GM19035 (cell line): ENCODE data around the gene TIMM8A.

Source experiments
- ATAC-seq: cut with Tn5 transposase; IDR thresholded peaks from one replicate; pipeline ENCODE4 v1.9.1; 2021; ENCODE audit not compliant: unreplicated experiment

The TIMM8A gene

GRCh38 chrX:101348452-101349192 is at the start of gene TIMM8A:
Gene TIMM8A (minus strand): TSS chrX:101348742. CDS start chrX:101348664, 78 bp downstream.
- peak; percentile 99 for ATAC-seq

GRCh38 chrX:101397779-101398178 is 49.2 kb upstream of the TIMM8A start:
- ATAC-seq, result no peak

GRCh38 chrX:101395789-101396188 is 47.2 kb upstream of the TIMM8A start:
- ATAC-seq, result no peak

GRCh38 chrX:101394372-101394771 is 45.8 kb upstream of the TIMM8A start:
- no peak for ATAC-seq

- ATAC-seq, result no peak
Measured at GRCh38 chrX:101393530-101394305, 45.2 kb upstream of the TIMM8A start.

- no peak for ATAC-seq
Measured at GRCh38 chrX:101391831-101392230, 43.3 kb upstream of the TIMM8A start.

- ATAC-seq, result peak; percentile 78
Measured at GRCh38 chrX:101390664-101391525, 42.4 kb upstream of the TIMM8A start, which contains the start of gene RPL36A. Gene RPL36A (plus strand): TSS chrX:101391011. CDS start chrX:101391044, 33 bp downstream.

GRCh38 chrX:101388604-101389003 is 40.1 kb upstream of the TIMM8A start:
- no peak for ATAC-seq

GRCh38 chrX:101386542-101386885 is 38.0 kb upstream of the TIMM8A start:
- no peak for ATAC-seq

GRCh38 chrX:101385795-101386541 is 37.4 kb upstream of the TIMM8A start, which contains the start of gene BTK:
Gene BTK (minus strand): TSS chrX:101386191. CDS start chrX:101375284, 10,907 bp downstream.
- peak; percentile 62 for ATAC-seq

- ATAC-seq, result peak; percentile 17
Measured at GRCh38 chrX:101385026-101385684, 36.6 kb upstream of the TIMM8A start.

- peak; percentile 61 for ATAC-seq
Measured at GRCh38 chrX:101383679-101384205, 35.2 kb upstream of the TIMM8A start.

GRCh38 chrX:101377547-101377946 is 29.0 kb upstream of the TIMM8A start:
- no peak for ATAC-seq

GRCh38 chrX:101370888-101371504 is 22.5 kb upstream of the TIMM8A start:
- ATAC-seq, result peak; percentile 50

GRCh38 chrX:101369687-101370086 is 21.1 kb upstream of the TIMM8A start:
- no peak for ATAC-seq

- ATAC-seq, result no peak
Measured at GRCh38 chrX:101368800-101369199, 20.3 kb upstream of the TIMM8A start.

- no peak for ATAC-seq
Measured at GRCh38 chrX:101365301-101365795, 16.8 kb upstream of the TIMM8A start.

- ATAC-seq, result no peak
Measured at GRCh38 chrX:101362757-101363156, 14.2 kb upstream of the TIMM8A start.

- no peak for ATAC-seq
Measured at GRCh38 chrX:101362116-101362515, 13.6 kb upstream of the TIMM8A start.
